Panc1 (cell line): Measurements from ENCODE around the gene PRDM7. TPM values are rescaled to one million over a fixed set of nuclear protein-coding genes. Genes with fewer than 3 reads are reported as not detected.

ENCODE experiments used
- ATAC-seq: fragments of 200-7000 bp; cut with Tn5 transposase; 2 replicates; pipeline ENCODE4 v1.9.1; 2020; ENCODE audit warnings: mild to moderate bottlenecking, moderate library complexity
- BruUV-seq: library from RNA; stranded (reverse); fragments of 400-500 nt; replicated peaks from 2 replicates; lab custom pipeline; 2021; lab: Mats Ljungman, UMichigan
- CTCF ChIA-PET: fragments of 300-600 bp; sonication (Branson Sonifier 250); formaldehyde crosslinking; loops from one replicate; lab custom pipeline; 2022; ENCODE audit warnings: antibody characterized with exemption; lab: Charles Lee
- POLR2A ChIA-PET: fragments of 300-600 bp; sonication (Branson Sonifier 250); formaldehyde crosslinking; loops from one replicate; lab custom pipeline; 2022; ENCODE audit warnings: antibody characterized with exemption; lab: Charles Lee
- DNase-seq: peaks from one replicate; pipeline ENCODE4 v3.0.0-alpha.2; 2010; ENCODE audit warnings: low read depth, low spot score
- H3K27ac ChIP-seq: 2 replicates; pipeline ENCODE4 v1.5.1; 2011; ENCODE audit warnings: mild to moderate bottlenecking, low read length, inconsistent platforms
- H3K27me3 ChIP-seq: fragments of 200-500 bp; sonication (Bioruptor generic); 2 replicates; pipeline ENCODE4 v1.6.0; 2014; ENCODE audit warnings: low read length, inconsistent platforms; ENCODE audit not compliant: control insufficient read depth, insufficient read depth
- H3K36me3 ChIP-seq: fragments of 200-500 bp; sonication (Bioruptor generic); 2 replicates; pipeline ENCODE4 v1.5.1; 2014; ENCODE audit warnings: inconsistent platforms, mild to moderate bottlenecking, low read length, moderate library complexity; ENCODE audit not compliant: control insufficient read depth, insufficient read depth
- H3K4me1 ChIP-seq: 2 replicates; pipeline ENCODE4 v1.5.1; 2011; ENCODE audit warnings: inconsistent platforms, mild to moderate bottlenecking, low read length, moderate library complexity; ENCODE audit not compliant: control insufficient read depth, insufficient read depth
- H3K4me3 ChIP-seq, 2 experiments: 2 replicates each; pipeline ENCODE4 v1.5.1; 2011 to 2012; ENCODE audit warnings: low read depth in 2 of 2, low read length in 2 of 2, mild to moderate bottlenecking in 2 of 2, inconsistent platforms in 1 of 2, moderate library complexity in 1 of 2
- H3K9me3 ChIP-seq: fragments of 200-500 bp; sonication (Bioruptor generic); 2 replicates; pipeline ENCODE4 v1.5.1; 2014; ENCODE audit warnings: low read depth, mild to moderate bottlenecking, inconsistent platforms, low read length, moderate library complexity; ENCODE audit not compliant: control insufficient read depth, insufficient read depth
- CTCF ChIP-seq: fragments of 450-650 bp; IDR thresholded peaks from 2 replicates; pipeline ENCODE4 v1.5.1; 2017; ENCODE audit warnings: mild to moderate bottlenecking
- POLR2AphosphoS5 ChIP-seq: IDR thresholded peaks from 2 replicates; pipeline ENCODE4 v1.6.1; 2012; ENCODE audit warnings: mild to moderate bottlenecking, low read depth, low read length, moderate library complexity
- REST ChIP-seq, 2 experiments: IDR thresholded peaks; 2 replicates each; pipeline ENCODE4 v1.6.1; 2011 to 2012; ENCODE audit warnings: low read depth in 2 of 2, control low read depth in 1 of 2, low read length in 1 of 2, mild to moderate bottlenecking in 1 of 2, moderate library complexity in 1 of 2; ENCODE audit not compliant: insufficient read depth in 1 of 2
- SIN3A ChIP-seq: IDR thresholded peaks from 2 replicates; pipeline ENCODE4 v1.6.1; 2012; ENCODE audit warnings: low read depth, mild to moderate bottlenecking, low read length, moderate library complexity, borderline replicate concordance; ENCODE audit not compliant: insufficient read depth
- TCF7L2 ChIP-seq: IDR thresholded peaks from 2 replicates; pipeline ENCODE4 v1.6.1; 2011; ENCODE audit warnings: mild to moderate bottlenecking, low read depth, low read length, inconsistent platforms
- in situ Hi-C: cut with HindIII; loops from 2 replicates; pipeline ENCODE4 v1.10.0; 2016; ENCODE audit warnings: low sequenced_read_pairs, low pct_unique_long_range_greater_than_20kb
- intact Hi-C: fragments of 100-400 bp; cut with micrococcal nuclease; formaldehyde crosslinking; loops from one replicate; pipeline ENCODE4 v1.10.0; 2022; ENCODE audit not compliant: unreplicated experiment
- total RNA-seq: library from RNA; stranded (reverse); gene quantifications from one replicate; pipeline ENCODE4 v1.2.1, GENCODE V29; 2021; ENCODE audit not compliant: unreplicated experiment

The PRDM7 gene
- total RNA-seq, 1 experiment from 2014 or later = not detected

- TF ChIP-seq TCF7L2 (no peak), SIN3A (peak; percentile 97; the same call in 1 of the 2 replicates), CTCF (no peak), REST (IDR thresholded peaks at IDR 0.05; ENCODE audit: insufficient read depth in 1 of 2, low read depth in 2 of 2, low read length in 1 of 2) (0 out of 4 replicates have a peak, but pooled peaks of 1 of the 2 experiments have one; percentile 32), POLR2AphosphoS5 (peak; percentile 80)
- DNase-seq = peak; percentile 39
- in situ Hi-C loops = no loop called here
- Histone ChIP-seq H3K27me3 (no peaks in the 10 kb centered on the region), H3K36me3 (peaks cover 4% of the 10 kb centered on the region; the same call in 1 of the 2 replicates), H3K4me1 (peaks cover 23% of the 10 kb centered on the region), H3K9me3 (no peaks in the 10 kb centered on the region), H3K27ac (peak overlapping the region; percentile 92), H3K4me3 (peak overlapping the region; percentile 73 to 77)
- intact Hi-C loops = no loop called here
- CTCF ChIA-PET = no interaction called here
- POLR2A ChIA-PET = no interaction called here
- peak; percentile 88 for ATAC-seq
- no TSS peak for BruUV-seq
Measured at GRCh38 chr16:90022209-90023077, 54.7 kb downstream of the PRDM7 start.

GRCh38 chr16:90020838-90021382 is 56.2 kb downstream of the PRDM7 start:
- no peaks in the 10 kb centered on the region for H3K27me3 ChIP-seq
- CTCF ChIA-PET = no interaction called here
- no TSS peak for BruUV-seq
- TF ChIP-seq REST (IDR thresholded peaks at IDR 0.05; ENCODE audit: insufficient read depth in 1 of 2, low read depth in 2 of 2, low read length in 1 of 2) (no peak), TCF7L2 (no peak), POLR2AphosphoS5 (no peak)
- DNase-seq (no peak), ATAC-seq (no peak)
- POLR2A ChIA-PET = interaction anchor here (0.6 to 0.7 kb wide), 2 partner anchors 16 to 52 kb away, joined by 5 to 15 read pairs; no protein-coding TSS in a partner anchor
- H3K4me3 ChIP-seq = peak overlapping the region in 1 of 2 experiments; percentile 65; a peak in 3 of 4 replicates
- peaks cover 23% of the 10 kb centered on the region for H3K4me1 ChIP-seq
- H3K36me3 ChIP-seq = peaks cover 4% of the 10 kb centered on the region; the same call in 1 of the 2 replicates
- intact Hi-C loops = no loop called here
- no peaks in the 10 kb centered on the region for H3K9me3 ChIP-seq
- H3K27ac ChIP-seq = peak overlapping the region; percentile 92
- in situ Hi-C loops = no loop called here
